GM20000 (cell line): ENCODE results near the gene CYP2U1.

Experiments
- DNase-seq: peaks from one replicate; pipeline ENCODE4 v3.0.0; 2012; ENCODE audit warnings: low spot score
- CTCF ChIP-seq: IDR thresholded peaks from 2 replicates; pipeline ENCODE4 v1.5.1; 2012; ENCODE audit warnings: mild to moderate bottlenecking, control low read depth; ENCODE audit errors: extremely low read depth, missing control alignments

CYP2U1 gene

GRCh38 chr4:107930821-107931774 lies at the start of gene CYP2U1:
Gene CYP2U1, plus strand, starts transcription at chr4:107931549. Its CDS starts 95 bp downstream, at chr4:107931644.
- DNase-seq: peak; percentile 91
- no peak for TF ChIP-seq CTCF

- DNase-seq: no peak
- no peak for TF ChIP-seq CTCF
These were observed 45.5 kb upstream of the CYP2U1 start for GRCh38 chr4:107885865-107886264.

GRCh38 chr4:107888237-107888636 lies 43.1 kb upstream of the CYP2U1 start:
- no peak for TF ChIP-seq CTCF
- no peak for DNase-seq

- no peak for TF ChIP-seq CTCF
- DNase-seq: no peak
These were observed 40.6 kb upstream of the CYP2U1 start for GRCh38 chr4:107890779-107891178.

- no peak for DNase-seq
- TF ChIP-seq CTCF: no peak
These were observed 40.0 kb upstream of the CYP2U1 start for GRCh38 chr4:107891299-107891698.

- no peak for DNase-seq
- no peak for TF ChIP-seq CTCF
These were observed 37.9 kb upstream of the CYP2U1 start for GRCh38 chr4:107893171-107894137.
